IPS DF 19.7 (cell line): ENCODE data around the gene CD200R1.

Experiments
- DNase-seq: peaks from one replicate; pipeline ENCODE4 v3.0.0-alpha.2; 2013; ENCODE audit warnings: low read depth, low spot score

CD200R1 gene

DNA sequence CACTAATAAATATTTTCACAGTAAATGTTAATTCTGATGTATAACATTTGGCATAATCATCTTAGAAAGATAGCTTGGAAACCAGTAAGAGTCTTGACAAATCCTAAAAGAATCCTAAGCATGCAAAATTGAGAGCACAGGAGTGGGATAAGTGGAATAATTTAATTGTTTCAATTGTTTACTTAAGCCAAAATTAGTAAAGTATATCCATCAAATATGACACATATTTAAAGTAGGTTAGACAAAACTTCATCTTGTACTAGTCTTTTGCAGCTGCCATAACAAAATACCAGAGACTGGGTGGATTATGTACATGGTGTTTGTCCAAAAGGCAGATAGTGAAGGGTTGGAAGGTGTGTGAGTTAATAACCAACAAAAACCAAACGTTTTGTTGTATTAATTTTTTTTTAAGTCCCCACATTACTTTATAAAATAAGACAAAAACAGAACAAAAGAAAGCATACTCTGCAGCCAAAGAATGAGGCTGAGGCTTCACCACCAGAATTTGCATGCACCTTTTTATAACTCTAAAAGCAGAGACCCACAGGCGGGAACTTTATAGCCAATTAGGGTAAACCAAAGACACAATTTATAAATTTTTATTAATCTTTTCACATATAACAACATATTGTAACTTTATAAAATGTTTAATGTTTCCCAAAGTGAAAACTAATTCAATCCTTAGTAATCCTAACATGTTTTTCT is 86.4 kb downstream of the CD200R1 start:
- DNase-seq = no peak

DNA sequence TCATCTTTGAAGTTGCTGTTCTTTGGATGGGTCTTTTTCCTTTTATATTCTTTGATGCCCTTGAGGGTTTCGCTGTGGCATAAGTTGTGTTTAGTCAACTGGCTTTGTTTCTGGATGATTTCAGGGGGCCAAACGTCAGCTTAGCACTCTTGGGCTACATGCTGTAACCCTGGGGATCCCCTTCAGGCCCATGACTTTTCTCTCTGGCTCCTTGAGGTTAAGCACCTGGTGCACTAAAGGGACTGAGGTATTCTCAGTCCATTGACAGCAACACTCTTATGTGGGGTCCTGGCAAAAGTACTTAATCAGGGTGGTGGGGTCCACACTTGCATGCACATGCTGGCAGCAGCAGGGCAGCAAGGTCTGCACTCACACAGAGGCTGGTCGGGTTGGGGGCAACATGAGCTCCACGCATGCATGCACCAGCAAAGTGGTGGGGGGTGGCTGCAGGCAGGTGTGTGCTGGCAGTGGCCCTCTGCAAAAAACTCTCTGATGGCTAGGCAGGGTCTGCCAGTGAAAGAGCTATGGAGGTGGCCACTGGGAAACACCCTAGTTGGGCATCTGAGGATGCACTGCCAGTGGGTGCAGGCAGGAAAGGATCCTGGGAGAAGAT is 90.1 kb downstream of the CD200R1 start:
- DNase-seq = no peak

DNA sequence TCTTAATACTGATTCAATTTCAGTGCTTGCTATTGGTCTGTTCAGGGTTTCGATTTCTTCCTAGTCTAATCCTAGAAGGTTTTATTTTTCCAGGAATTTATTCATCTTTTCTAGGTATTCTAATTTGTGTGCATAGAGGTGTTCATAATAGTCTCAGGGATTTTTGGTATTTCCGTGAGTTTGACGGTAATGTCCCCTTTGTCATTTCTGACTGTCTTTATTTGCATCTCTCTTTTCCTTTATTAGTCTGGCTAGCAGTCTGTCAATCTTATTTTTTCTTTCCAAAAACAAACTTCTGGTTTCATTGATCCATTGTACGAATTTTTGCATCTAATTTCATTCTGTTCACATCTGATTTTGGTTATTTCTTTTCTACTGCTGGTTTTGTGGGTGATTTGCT is 93.0 kb downstream of the CD200R1 start:
- DNase-seq = no peak

DNA sequence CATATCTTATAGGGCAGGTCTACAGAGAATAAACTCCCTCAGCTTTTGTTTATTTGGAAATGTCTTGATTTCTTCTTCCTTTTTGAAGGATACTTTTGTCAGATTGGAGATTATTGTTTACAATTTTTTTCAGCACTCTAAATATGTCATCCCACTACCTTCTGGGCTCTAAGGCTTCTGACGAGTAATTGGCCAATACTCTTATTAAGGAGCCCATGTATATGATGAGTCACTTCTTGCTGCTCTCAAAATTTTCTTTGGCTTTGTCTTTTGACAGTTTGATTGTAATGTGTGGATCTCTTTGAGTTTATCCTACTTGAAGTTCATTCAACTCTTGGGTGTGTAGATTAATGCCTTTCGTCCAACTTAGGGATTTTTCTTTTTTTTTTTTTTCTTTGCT is 99.3 kb downstream of the CD200R1 start:
- no peak for DNase-seq

DNA sequence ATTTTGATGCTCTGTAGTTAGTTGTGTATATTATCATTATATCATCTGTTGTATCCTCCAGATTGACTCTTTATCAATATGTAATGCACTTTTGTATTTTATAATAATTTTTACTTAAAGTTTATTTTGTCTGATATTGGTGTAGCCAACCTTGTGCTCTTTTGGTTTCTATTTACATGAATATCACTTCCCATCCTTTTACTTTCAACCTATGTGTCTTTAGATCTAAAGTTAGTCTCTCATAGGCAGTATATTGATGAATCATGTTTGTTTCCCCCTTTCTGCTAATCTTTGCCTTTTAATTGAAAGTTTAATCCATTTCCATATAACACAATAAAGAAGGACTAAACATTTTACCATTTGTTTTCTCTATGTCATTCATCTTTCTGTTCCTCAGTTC is 100.2 kb downstream of the CD200R1 start:
- DNase-seq = no peak

DNA sequence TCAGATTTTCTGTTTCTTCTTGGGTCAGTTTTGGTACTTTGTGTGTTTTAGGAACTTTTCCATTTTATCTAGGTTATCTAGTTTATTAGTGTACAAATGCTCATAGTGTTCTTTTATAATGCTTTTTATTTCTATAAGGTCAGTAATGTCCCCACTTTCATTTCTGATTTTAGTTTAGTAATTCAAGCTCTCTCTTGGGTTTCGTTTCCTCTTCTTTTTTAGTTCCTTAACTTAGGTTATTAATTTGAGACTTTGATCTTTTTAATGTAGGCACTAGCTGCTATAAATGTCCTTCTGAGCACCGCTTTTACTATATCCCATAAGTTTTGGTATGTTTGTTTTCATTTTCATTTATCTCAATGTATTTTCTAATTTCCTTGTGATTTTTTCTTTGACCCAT is 101.3 kb downstream of the CD200R1 start:
- no peak for DNase-seq

DNA sequence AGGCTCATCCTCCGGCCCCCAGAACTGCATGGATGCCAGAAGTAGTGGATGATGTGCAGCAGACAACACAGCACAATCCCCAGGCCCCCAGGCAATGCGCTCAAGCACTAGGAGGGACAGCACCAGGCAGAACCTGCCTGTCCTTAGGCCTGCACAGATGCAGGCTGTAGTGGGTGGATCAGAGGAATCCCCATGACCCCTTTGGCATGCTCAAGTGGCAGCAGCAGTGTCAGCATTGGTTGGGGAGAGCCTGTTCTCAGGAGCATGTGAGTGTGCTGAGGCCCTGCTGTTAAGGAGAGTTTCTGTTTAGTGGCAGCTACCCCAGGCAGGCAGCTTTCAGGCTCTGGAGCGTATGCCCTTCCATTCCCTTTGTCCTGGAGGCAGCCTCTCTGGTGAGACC is 103.2 kb downstream of the CD200R1 start:
- DNase-seq = no peak
